ENCODE results near the gene NPIPB8. TPM values are rescaled to one million over a fixed set of nuclear protein-coding genes. Genes with fewer than 3 reads are reported as not detected.
"Not testable (repeated sequence)": the region's sequence is repeated elsewhere in the genome, so short reads cannot be mapped to it uniquely, and the experiment has no call there.

NPIPB8 gene
- polyA plus RNA-seq, 1 donor from 2014 or later = not detected

DNA sequence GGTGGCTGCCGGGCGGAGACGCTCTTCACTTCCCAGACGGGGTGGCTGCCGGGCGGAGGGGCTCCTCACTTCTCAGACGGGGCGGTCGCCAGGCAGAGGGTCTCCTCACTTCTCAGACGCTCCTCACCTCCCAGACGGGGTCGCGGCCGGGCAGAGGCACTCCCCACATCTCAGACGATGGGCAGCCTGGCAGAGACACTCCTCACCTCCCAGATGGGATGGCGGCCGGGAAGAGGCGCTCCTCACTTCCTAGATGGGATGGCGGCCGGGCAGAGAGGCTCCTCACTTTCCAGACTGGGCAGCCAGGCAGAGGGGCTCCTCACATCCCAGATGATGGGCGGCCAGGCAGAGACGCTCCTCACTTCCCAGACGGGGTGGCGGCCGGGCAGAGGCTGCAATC is 28.4 kb downstream of the NPIPB8 start:
- H3K4me2 ChIP-seq (ENCODE audit: low read length); H3K36me3 ChIP-seq (ENCODE audit: insufficient read depth, low read length); H3K79me2 ChIP-seq (replicated peaks; ENCODE audit: insufficient read depth, low read length); H2AFZ ChIP-seq (ENCODE audit: low read depth, low read length); H3F3A ChIP-seq (ENCODE audit: insufficient read depth, low read length, poor library complexity, severe bottlenecking); H3K9me2 ChIP-seq (ENCODE audit: insufficient read depth, low read length); H3K9me3 ChIP-seq (ENCODE audit: low read length); H3K9ac ChIP-seq (ENCODE audit: low read length); H3K4me3 ChIP-seq (ENCODE audit: low read length); H3K27ac ChIP-seq (ENCODE audit: low read length); H3K27me3 ChIP-seq (ENCODE audit: insufficient read depth, low read depth, low read length); H4K20me1 ChIP-seq (ENCODE audit: insufficient read depth): not testable (repeated sequence)

DNA sequence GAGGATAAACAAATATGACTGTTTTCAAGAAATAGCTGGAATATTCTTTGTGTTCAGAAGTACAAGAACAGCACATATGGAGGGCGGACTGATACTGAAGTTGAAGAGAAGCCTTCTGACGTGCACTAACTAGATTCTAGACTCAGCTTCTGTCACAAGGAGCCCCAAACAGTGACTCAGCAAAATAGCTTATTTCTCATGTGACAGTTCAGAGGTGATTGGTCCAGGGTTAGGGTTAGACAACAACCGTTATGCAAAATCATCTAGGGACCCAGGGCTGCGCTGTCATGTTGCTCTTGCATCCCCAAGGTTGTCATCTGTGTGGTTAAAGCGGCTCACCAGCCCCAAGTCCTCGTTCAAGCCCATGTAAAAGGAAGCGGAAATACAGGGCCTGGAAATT is 29.6 kb downstream of the NPIPB8 start:
- H3K9me2 ChIP-seq (ENCODE audit: insufficient read depth, low read length); H4K20me1 ChIP-seq (ENCODE audit: insufficient read depth); H3K4me3 ChIP-seq (ENCODE audit: low read length); H2AFZ ChIP-seq (ENCODE audit: low read depth, low read length); H3F3A ChIP-seq (ENCODE audit: insufficient read depth, low read length, poor library complexity, severe bottlenecking); H3K9me3 ChIP-seq (ENCODE audit: low read length); H3K27me3 ChIP-seq (ENCODE audit: insufficient read depth, low read depth, low read length); H3K36me3 ChIP-seq (ENCODE audit: insufficient read depth, low read length); H3K9ac ChIP-seq (ENCODE audit: low read length); H3K79me2 ChIP-seq (replicated peaks; ENCODE audit: insufficient read depth, low read length); H3K4me2 ChIP-seq (ENCODE audit: low read length); H3K27ac ChIP-seq (ENCODE audit: low read length): not testable (repeated sequence)

DNA sequence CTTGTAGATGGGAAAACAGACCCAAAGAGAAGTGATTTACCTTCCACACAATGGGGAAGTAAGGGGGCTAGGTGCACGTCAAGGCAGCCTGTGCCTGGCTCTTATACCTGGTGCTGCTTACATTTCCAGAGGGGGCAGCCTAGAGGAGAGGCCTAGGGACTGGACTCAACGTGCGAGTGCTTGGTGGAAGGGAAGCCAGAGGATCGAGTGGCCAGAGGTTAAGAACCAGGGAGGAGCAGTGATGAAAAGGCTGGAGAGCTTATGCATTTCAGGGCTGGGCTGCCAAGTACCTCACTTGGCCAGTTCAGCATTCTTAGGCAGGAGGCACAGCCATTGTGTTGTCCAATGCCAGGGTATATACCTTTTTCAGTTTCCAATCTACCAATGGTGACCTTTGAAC is 30.3 kb downstream of the NPIPB8 start:
- H3K36me3 ChIP-seq (ENCODE audit: insufficient read depth, low read length); H3K9ac ChIP-seq (ENCODE audit: low read length); H3K4me3 ChIP-seq (ENCODE audit: low read length); H3K27me3 ChIP-seq (ENCODE audit: insufficient read depth, low read depth, low read length); H3K4me2 ChIP-seq (ENCODE audit: low read length); H2AFZ ChIP-seq (ENCODE audit: low read depth, low read length); H3K9me2 ChIP-seq (ENCODE audit: insufficient read depth, low read length); H4K20me1 ChIP-seq (ENCODE audit: insufficient read depth); H3K27ac ChIP-seq (ENCODE audit: low read length); H3K79me2 ChIP-seq (replicated peaks; ENCODE audit: insufficient read depth, low read length); H3K9me3 ChIP-seq (ENCODE audit: low read length); H3F3A ChIP-seq (ENCODE audit: insufficient read depth, low read length, poor library complexity, severe bottlenecking): not testable (repeated sequence)

DNA sequence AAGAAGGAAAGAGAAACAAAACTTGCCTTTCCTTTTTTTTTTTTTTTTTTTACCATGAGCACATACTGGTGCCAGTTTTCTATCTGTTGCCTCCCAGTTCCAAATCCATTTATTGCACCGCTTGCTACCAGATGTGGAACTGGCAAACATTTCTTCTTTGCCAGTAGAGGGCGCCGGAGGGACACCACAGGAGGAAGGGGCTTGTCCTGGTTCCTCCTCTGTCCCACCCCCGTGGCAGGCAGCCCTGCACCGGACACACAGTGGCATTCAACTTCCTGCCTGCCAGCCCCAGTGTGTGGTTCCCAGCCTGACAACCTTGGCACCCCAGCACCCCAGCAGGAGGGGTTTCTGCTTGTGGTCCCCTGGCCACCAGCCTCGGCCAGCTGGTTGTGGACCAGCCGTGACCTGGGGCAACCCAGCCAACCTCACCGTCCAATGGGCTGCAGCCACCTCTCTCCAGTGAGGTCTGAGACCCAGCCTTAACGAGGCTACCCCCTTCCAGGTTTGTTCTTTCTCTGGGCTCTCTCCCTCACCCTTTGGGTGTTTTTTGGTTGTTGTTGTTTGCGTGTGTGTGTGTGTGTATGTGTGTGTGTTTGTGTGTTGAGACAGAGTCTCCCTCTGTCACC is 50.6 kb downstream of the NPIPB8 start:
- H3K4me3 ChIP-seq (ENCODE audit: low read length); H3K27me3 ChIP-seq (ENCODE audit: insufficient read depth, low read depth, low read length); H2AFZ ChIP-seq (ENCODE audit: low read depth, low read length); H3K79me2 ChIP-seq (replicated peaks; ENCODE audit: insufficient read depth, low read length); H3K4me2 ChIP-seq (ENCODE audit: low read length); H4K20me1 ChIP-seq (ENCODE audit: insufficient read depth); H3K36me3 ChIP-seq (ENCODE audit: insufficient read depth, low read length); H3K9me3 ChIP-seq (ENCODE audit: low read length); H3K27ac ChIP-seq (ENCODE audit: low read length); H3K9me2 ChIP-seq (ENCODE audit: insufficient read depth, low read length); H3K9ac ChIP-seq (ENCODE audit: low read length); H3F3A ChIP-seq (ENCODE audit: insufficient read depth, low read length, poor library complexity, severe bottlenecking): not testable (repeated sequence)

DNA sequence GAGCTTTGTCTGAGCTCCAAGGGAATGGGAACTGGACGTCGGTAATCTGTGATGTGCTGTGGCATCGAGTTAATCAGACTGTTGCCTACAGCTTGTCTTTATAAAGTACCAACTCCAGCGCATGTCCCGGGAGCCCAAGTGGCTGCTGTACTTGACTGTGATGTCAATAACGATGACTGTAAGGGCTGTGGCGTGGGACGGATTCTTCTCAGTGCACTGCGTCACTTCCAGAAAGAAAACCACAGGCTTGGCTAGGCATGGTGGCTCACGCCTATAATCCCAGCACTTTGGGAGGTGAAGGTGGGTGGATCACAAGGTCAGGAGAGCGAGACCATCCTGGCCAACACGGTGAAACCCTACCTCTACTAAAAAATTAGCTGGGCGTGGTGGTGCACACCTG is 51.6 kb downstream of the NPIPB8 start:
- H3K79me2 ChIP-seq (replicated peaks; ENCODE audit: insufficient read depth, low read length); H3K9ac ChIP-seq (ENCODE audit: low read length); H3K9me2 ChIP-seq (ENCODE audit: insufficient read depth, low read length); H3K27me3 ChIP-seq (ENCODE audit: insufficient read depth, low read depth, low read length); H4K20me1 ChIP-seq (ENCODE audit: insufficient read depth); H3K4me2 ChIP-seq (ENCODE audit: low read length); H3F3A ChIP-seq (ENCODE audit: insufficient read depth, low read length, poor library complexity, severe bottlenecking); H3K4me3 ChIP-seq (ENCODE audit: low read length); H3K36me3 ChIP-seq (ENCODE audit: insufficient read depth, low read length); H3K9me3 ChIP-seq (ENCODE audit: low read length); H2AFZ ChIP-seq (ENCODE audit: low read depth, low read length); H3K27ac ChIP-seq (ENCODE audit: low read length): not testable (repeated sequence)

DNA sequence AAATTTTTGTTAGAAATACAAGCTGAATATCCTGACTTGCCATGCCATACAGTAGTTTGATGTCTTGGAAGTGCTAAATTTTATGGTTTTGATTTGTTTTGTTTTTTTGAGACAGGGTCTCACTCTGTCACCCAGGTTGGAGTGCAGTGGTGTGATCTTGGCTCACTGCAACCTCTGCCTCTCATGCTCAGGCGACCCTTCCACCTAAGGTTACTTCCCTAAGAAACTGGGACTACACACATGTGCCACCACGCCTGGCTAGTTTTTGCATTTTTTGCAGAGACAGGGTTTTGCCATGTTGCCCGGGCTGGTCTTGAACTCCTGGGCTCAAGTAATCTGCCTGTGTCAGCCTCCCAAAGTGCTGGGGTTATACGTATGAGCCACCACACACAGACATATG is 53.9 kb downstream of the NPIPB8 start:
- not testable (repeated sequence) for H3K27ac ChIP-seq (ENCODE audit: low read length); H3K36me3 ChIP-seq (ENCODE audit: insufficient read depth, low read length); H3K79me2 ChIP-seq (replicated peaks; ENCODE audit: insufficient read depth, low read length); H3K27me3 ChIP-seq (ENCODE audit: insufficient read depth, low read depth, low read length); H3F3A ChIP-seq (ENCODE audit: insufficient read depth, low read length, poor library complexity, severe bottlenecking); H3K9ac ChIP-seq (ENCODE audit: low read length); H3K9me3 ChIP-seq (ENCODE audit: low read length); H3K4me2 ChIP-seq (ENCODE audit: low read length); H3K9me2 ChIP-seq (ENCODE audit: insufficient read depth, low read length); H2AFZ ChIP-seq (ENCODE audit: low read depth, low read length); H3K4me3 ChIP-seq (ENCODE audit: low read length); H4K20me1 ChIP-seq (ENCODE audit: insufficient read depth)

DNA sequence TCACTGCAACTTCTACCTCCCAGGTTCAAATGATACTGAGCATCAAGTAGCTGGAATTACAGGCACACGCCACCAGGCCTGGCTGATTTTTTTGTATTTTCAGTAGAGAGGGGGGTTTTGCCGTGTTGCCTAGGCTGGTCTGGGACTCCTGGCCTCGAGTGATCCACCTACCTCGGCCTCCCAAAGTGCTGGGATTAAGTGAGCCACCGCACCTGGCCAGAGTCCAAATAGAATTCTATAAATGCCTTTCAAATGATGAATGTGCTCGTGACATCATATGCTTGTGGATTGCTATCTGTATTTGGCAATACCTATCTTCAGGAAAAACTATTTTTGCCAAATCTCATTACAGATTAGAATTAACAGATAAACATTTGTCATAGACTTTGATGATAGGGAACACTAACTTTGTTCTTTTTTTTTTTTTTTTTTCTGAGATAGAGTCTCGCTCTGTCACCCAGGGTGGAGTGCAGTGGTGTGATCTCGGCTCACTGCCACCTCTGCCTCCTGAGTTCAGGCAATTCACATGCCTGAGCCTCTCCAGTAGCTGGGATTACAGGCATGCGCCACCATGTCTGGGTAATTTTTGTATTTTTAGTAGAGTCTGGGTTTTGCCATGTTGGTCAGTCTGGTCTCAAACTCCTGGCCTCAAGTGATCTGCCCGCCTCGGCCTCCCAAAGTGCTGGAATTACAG is 55.5 kb downstream of the NPIPB8 start:
- H3K36me3 ChIP-seq (ENCODE audit: insufficient read depth, low read length); H4K20me1 ChIP-seq (ENCODE audit: insufficient read depth); H3K4me2 ChIP-seq (ENCODE audit: low read length); H3K9me3 ChIP-seq (ENCODE audit: low read length); H3K4me3 ChIP-seq (ENCODE audit: low read length); H3K9me2 ChIP-seq (ENCODE audit: insufficient read depth, low read length); H3K79me2 ChIP-seq (replicated peaks; ENCODE audit: insufficient read depth, low read length); H2AFZ ChIP-seq (ENCODE audit: low read depth, low read length); H3K27me3 ChIP-seq (ENCODE audit: insufficient read depth, low read depth, low read length); H3F3A ChIP-seq (ENCODE audit: insufficient read depth, low read length, poor library complexity, severe bottlenecking); H3K27ac ChIP-seq (ENCODE audit: low read length); H3K9ac ChIP-seq (ENCODE audit: low read length): not testable (repeated sequence)

DNA sequence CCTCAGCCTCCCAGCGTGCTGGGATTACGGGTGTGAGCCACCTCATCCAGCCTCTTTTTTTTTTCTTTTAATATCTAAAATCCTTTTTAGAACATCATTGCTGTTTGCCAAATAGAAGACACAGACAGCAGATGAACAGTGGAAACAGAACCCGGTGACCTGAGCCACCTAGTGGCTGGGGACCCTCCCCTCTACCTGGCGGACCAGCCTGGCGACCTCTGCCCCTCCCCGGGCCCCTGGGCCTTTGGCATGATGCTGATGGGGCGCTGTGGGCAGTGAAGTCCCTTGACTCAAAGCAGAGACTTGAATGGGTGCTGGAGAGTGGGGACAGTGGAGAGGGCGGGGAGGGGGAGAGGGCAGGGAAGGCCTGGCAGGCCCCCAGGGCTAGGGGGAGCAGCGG is 61.9 kb downstream of the NPIPB8 start:
- not testable (repeated sequence) for H3K9me3 ChIP-seq (ENCODE audit: low read length); H3K27me3 ChIP-seq (ENCODE audit: insufficient read depth, low read depth, low read length)

More for the DNA sequence above, 61.9 kb downstream of the NPIPB8 start:
- H3K4me2 ChIP-seq (ENCODE audit: low read length); H3F3A ChIP-seq (ENCODE audit: insufficient read depth, low read length, poor library complexity, severe bottlenecking); H3K9me2 ChIP-seq (ENCODE audit: insufficient read depth, low read length); H3K27ac ChIP-seq (ENCODE audit: low read length); H4K20me1 ChIP-seq (ENCODE audit: insufficient read depth); H3K4me3 ChIP-seq (ENCODE audit: low read length); H3K9ac ChIP-seq (ENCODE audit: low read length); H2AFZ ChIP-seq (ENCODE audit: low read depth, low read length); H3K36me3 ChIP-seq (ENCODE audit: insufficient read depth, low read length); H3K79me2 ChIP-seq (replicated peaks; ENCODE audit: insufficient read depth, low read length): not testable (repeated sequence)
